ENCODE measurements around the gene NUDCD3. TPM values are rescaled to one million over a fixed set of nuclear protein-coding genes. Genes with fewer than 3 reads are reported as not detected.

NUDCD3 gene
- total and polyA plus RNA-seq, 2 of the 8 experiments (the other 6 are each of a cell fraction or from before 2014, with no cell fraction given) = 35.2 to 93.7 TPM

- H2BK5ac ChIP-seq (ENCODE audit: low read depth, low read length) = no peak overlapping the region
- DNase-seq (ENCODE audit: low read depth in 1 of 2, low spot score in 2 of 2) (peak; percentile 65), FAIRE-seq (peak; percentile 99)
- H2BK12ac ChIP-seq (ENCODE audit: low read depth, low read length) = no peak overlapping the region
- no peak overlapping the region for H4K91ac ChIP-seq (replicated peaks; ENCODE audit: insufficient read length, low read length)
- H3K23ac ChIP-seq (ENCODE audit: insufficient read length) = no peak overlapping the region
- 44% methylated on average over 6 of the region's 6 CpGs; no CpG with 5 or more reads in 1 of the 2 experiments for WGBS, 2 experiments (ENCODE audit: extremely low coverage in 1 of 2, insufficient coverage in 1 of 2, insufficient read length in 1 of 2, insufficient replicate concordance in 2 of 2, low coverage in 1 of 2, low lambda C conversion rate in 2 of 2, missing lambda C conversion rate in 1 of 2)
- no peak overlapping the region for H3K14ac ChIP-seq (ENCODE audit: insufficient read length)
- no peak overlapping the region for H3K27ac ChIP-seq (ENCODE audit: low read depth, low read length)
- no peak overlapping the region for H2AK5ac ChIP-seq (ENCODE audit: low read depth, low read length)
- H3K9ac ChIP-seq (replicated peaks in 1 of 4; ENCODE audit: extremely low read depth in 1 of 4, low read depth in 3 of 4, low read length in 3 of 4) = no peak overlapping the region
- ChIA-PET POLR2A (ENCODE audit: partially characterized antibody) (interaction anchor here (1.2 kb wide), 1 partner anchor 9 kb away, joined by 3 read pairs; no protein-coding TSS in a partner anchor), CTCF (ENCODE audit: partially characterized antibody) (interaction anchor here (0.6 to 1.7 kb wide), 17 partner anchors 8 to 329 kb away, joined by 3 to 8 read pairs (median 3); partner anchors contain the start of gene TMED4)
- peaks cover 11 to 13% of the 10 kb centered on the region in 2 experiments for H4K20me1 ChIP-seq (replicated peaks in 1 of 2; ENCODE audit: control insufficient read depth in 1 of 2, insufficient read depth in 2 of 2, low read length in 2 of 2)
- H3K4me3 ChIP-seq (ENCODE audit: extremely low read depth in 1 of 4, insufficient read depth in 2 of 4, low read depth in 3 of 4, low read length in 4 of 4) = no peak overlapping the region
- no peak overlapping the region for H2BK15ac ChIP-seq (ENCODE audit: low read length)
- H3K18ac ChIP-seq (ENCODE audit: extremely low read depth, low read length) = no peak overlapping the region
- peaks cover 9 to 55% (median 36%) of the 10 kb centered on the region in 4 experiments; a peak in 7 of 8 replicates for H3K36me3 ChIP-seq (ENCODE audit: control insufficient read depth in 2 of 4, insufficient read depth in 4 of 4, low read length in 3 of 4)
- no peak overlapping the region for H2AFZ ChIP-seq (ENCODE audit: low read length)
- no peak overlapping the region for H2BK120ac ChIP-seq (replicated peaks; ENCODE audit: low read depth, low read length)
- no peaks in the 10 kb centered on the region for H3K9me3 ChIP-seq (ENCODE audit: insufficient read depth in 2 of 2, low read depth in 1 of 2, low read length in 1 of 2)
- H4K5ac ChIP-seq (ENCODE audit: insufficient read length, low read depth, low read length) = no peak overlapping the region
- H4K8ac ChIP-seq (ENCODE audit: extremely low read depth, insufficient read depth, low read length) = no peak overlapping the region
- H2BK20ac ChIP-seq (ENCODE audit: low read length) = no peak overlapping the region
- H3K79me1 ChIP-seq (ENCODE audit: low read depth, low read length) = no peaks in the 10 kb centered on the region; the same call in 1 of the 2 replicates
- no peaks in the 10 kb centered on the region for H3K27me3 ChIP-seq (replicated peaks in 1 of 4; ENCODE audit: control insufficient read depth in 3 of 4, extremely low read depth in 1 of 4, insufficient read depth in 3 of 4, low read length in 3 of 4)
- H3K4me1 ChIP-seq (replicated peaks in 1 of 4; ENCODE audit: control insufficient read depth in 3 of 4, insufficient read depth in 4 of 4, low read length in 3 of 4) = no peaks in the 10 kb centered on the region
- H3K79me2 ChIP-seq (ENCODE audit: control insufficient read depth in 1 of 2, insufficient read depth in 2 of 2, low read length in 2 of 2) = peaks cover 0 to 28% of the 10 kb centered on the region in 2 experiments; a peak in 2 of 4 replicates
- no peaks in the 10 kb centered on the region for H3K23me2 ChIP-seq (ENCODE audit: low read depth, low read length)
- H3K4ac ChIP-seq (replicated peaks; ENCODE audit: insufficient read length, low read depth, low read length) = no peak overlapping the region
- H3K56ac ChIP-seq (replicated peaks; ENCODE audit: insufficient read length, low read depth, low read length) = no peak overlapping the region
- H3K4me2 ChIP-seq (ENCODE audit: insufficient read depth in 1 of 2, low read depth in 2 of 2, low read length in 2 of 2) = no peak overlapping the region
- TF ChIP-seq ATF3 (IDR thresholded peaks at IDR 0.05; ENCODE audit: insufficient read depth, low read depth, low read length) = no peak
- no peak for TF ChIP-seq TAF1 (IDR thresholded peaks at IDR 0.05; ENCODE audit: low read depth, low read length)
- no peak for TF ChIP-seq MAFK (IDR thresholded peaks at IDR 0.05; ENCODE audit: low read depth, low read length)
- no peak for TF ChIP-seq GABPA (IDR thresholded peaks at IDR 0.05; ENCODE audit: borderline replicate concordance, insufficient read depth, low read length)
- no peak for TF ChIP-seq RNF2 (IDR thresholded peaks at IDR 0.05; ENCODE audit: borderline replicate concordance, low read depth, low read length, missing control alignments, poor library complexity, severe bottlenecking)
- TF ChIP-seq NANOG (IDR thresholded peaks at IDR 0.05; ENCODE audit: insufficient read depth, low read depth, low read length, poor library complexity, severe bottlenecking) = no peak
- TF ChIP-seq TBP (IDR thresholded peaks at IDR 0.05; ENCODE audit: low read depth, low read length) = no peak
- TF ChIP-seq EGR1 (IDR thresholded peaks at IDR 0.05; ENCODE audit: borderline replicate concordance, low read depth, low read length) = no peak
- TF ChIP-seq POU5F1 (IDR thresholded peaks at IDR 0.05; ENCODE audit: low read depth, low read length) = no peak
- no peak for TF ChIP-seq SP2 (IDR thresholded peaks at IDR 0.05; ENCODE audit: low read length)
- no peak for TF ChIP-seq EP300 (IDR thresholded peaks at IDR 0.05; ENCODE audit: borderline replicate concordance in 1 of 2, low read depth in 2 of 2, low read length in 2 of 2)
Measured at GRCh38 chr7:44477063-44477830, 13.2 kb downstream of the NUDCD3 start.

All from H1 (cell line).